ENCODE results near the gene EPHB1.

GRCh38 chr3:134896141-134896540 is 101.1 kb downstream of the EPHB1 start:
- TF ChIP-seq CTCF (conservative IDR thresholded peaks at IDR 0.05 in 1 of 2, IDR thresholded peaks at IDR 0.05 in 1 of 2; ENCODE audit: extremely low read depth in 1 of 2, insufficient read depth in 1 of 2, low read depth in 1 of 2, low read length in 2 of 2) (no peak), EZH2 (IDR thresholded peaks at IDR 0.05; ENCODE audit: borderline replicate concordance, low read length) (no peak)

Data from mammary epithelial cell (primary cell).